LNCaP clone FGC (cell line): ENCODE measurements around the gene ARFGAP1.

Experiments used
- DNase-seq: peaks from one replicate; pipeline ENCODE4 v3.0.0-alpha.2; 2011; ENCODE audit warnings: low read depth
- H3K4me3 ChIP-seq: 2 replicates; pipeline ENCODE4 v1.5.1; 2011; ENCODE audit warnings: mild to moderate bottlenecking, low read depth, low read length, control low read depth
- TF ChIP-seq, protein P1 (sequence below): IDR thresholded peaks from 2 replicates; pipeline ENCODE4 v1.5.1; 2012; ENCODE audit warnings: mild to moderate bottlenecking; ENCODE audit not compliant: control insufficient read depth, insufficient read depth; ENCODE audit errors: extremely low read depth

ARFGAP1 gene

DNA sequence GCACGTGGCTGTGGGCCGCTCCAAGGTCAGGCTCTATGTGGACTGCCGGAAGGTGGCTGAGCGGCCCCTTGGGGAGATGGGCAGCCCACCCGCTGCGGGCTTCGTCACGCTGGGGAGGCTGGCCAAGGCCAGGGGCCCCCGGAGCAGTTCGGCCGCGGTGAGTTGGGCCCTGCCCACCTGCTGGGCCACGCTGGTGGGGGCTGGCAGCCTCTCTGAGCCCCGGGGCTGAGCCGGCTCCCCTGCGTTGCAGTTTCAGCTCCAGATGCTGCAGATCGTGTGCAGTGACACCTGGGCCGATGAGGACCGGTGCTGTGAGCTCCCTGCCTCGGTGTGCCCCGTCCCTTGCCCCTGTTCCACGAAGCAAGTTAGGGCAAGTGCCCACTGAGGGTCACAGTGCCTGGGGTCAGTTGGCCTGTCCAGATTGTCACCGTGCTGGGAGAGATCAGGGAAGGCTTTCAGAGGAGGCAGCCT is 47.5 kb downstream of the ARFGAP1 start:
- no peak overlapping the region for H3K4me3 ChIP-seq
- DNase-seq = no peak
- TF ChIP-seq, protein P1, sequence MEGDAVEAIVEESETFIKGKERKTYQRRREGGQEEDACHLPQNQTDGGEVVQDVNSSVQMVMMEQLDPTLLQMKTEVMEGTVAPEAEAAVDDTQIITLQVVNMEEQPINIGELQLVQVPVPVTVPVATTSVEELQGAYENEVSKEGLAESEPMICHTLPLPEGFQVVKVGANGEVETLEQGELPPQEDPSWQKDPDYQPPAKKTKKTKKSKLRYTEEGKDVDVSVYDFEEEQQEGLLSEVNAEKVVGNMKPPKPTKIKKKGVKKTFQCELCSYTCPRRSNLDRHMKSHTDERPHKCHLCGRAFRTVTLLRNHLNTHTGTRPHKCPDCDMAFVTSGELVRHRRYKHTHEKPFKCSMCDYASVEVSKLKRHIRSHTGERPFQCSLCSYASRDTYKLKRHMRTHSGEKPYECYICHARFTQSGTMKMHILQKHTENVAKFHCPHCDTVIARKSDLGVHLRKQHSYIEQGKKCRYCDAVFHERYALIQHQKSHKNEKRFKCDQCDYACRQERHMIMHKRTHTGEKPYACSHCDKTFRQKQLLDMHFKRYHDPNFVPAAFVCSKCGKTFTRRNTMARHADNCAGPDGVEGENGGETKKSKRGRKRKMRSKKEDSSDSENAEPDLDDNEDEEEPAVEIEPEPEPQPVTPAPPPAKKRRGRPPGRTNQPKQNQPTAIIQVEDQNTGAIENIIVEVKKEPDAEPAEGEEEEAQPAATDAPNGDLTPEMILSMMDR = no peak

DNA sequence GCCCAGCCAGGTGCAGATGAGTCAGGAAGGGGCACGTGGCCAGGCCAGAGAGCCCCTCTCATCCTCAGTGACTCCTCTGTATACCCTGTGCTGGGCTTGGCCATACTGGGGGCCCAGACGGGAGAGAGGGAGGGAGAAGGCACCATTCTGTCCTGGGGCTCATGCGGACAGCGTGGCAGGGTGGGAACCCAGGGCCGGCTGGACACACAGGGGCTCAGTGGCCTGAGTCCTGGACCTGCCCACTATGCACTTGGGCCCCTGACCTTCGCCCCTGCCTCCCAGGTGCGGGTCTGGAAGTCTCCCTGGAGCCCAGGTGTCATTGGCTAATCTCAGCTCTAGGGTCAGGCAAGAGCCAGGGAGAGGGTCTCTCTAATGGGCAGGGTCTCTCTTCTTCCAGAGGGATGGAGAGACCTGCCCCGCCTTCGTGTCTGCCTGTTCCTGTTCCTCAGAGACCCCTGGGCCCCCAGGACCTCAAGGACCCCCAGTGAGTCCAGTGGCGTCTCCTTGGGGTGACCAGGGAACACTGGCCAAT is 48.1 kb downstream of the ARFGAP1 start:
- TF ChIP-seq, protein P1 = no peak
- H3K4me3 ChIP-seq = no peak overlapping the region
- DNase-seq = no peak

DNA sequence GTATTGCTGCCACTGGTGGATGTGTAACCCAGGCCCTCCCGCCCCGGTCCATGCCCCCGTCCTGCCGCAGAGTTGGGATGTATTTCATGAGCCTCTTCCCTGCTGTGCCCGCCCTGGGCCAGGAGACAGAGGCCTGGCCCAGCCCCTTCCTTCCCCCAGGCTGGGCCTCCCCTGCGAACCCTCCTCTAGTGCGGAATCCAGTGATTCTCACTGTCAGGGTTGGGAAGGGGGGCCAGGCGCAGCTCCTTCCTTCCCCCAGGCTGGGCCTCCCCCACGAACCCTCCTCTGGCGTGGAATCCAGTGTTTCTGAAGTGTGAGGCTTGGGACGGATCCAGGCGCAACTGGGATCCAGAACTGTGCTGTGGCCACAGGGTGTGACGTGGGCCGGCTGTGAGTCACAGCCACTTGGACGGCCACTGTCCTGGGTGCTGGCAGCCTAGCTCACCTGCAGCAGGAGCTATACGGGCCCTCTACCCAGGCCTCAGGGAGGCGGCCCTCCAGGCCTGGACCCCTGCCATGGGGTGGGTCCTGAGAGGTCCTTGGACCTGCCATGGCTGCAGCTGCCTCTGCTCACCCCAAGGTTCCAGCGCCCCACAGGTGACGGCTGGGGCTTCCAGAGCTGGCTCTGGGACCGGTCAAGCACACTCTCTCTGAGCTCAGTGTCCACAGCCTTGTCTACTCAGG is 48.7 kb downstream of the ARFGAP1 start:
- DNase-seq = no peak
- no peak overlapping the region for H3K4me3 ChIP-seq
- TF ChIP-seq, protein P1 = no peak

DNA sequence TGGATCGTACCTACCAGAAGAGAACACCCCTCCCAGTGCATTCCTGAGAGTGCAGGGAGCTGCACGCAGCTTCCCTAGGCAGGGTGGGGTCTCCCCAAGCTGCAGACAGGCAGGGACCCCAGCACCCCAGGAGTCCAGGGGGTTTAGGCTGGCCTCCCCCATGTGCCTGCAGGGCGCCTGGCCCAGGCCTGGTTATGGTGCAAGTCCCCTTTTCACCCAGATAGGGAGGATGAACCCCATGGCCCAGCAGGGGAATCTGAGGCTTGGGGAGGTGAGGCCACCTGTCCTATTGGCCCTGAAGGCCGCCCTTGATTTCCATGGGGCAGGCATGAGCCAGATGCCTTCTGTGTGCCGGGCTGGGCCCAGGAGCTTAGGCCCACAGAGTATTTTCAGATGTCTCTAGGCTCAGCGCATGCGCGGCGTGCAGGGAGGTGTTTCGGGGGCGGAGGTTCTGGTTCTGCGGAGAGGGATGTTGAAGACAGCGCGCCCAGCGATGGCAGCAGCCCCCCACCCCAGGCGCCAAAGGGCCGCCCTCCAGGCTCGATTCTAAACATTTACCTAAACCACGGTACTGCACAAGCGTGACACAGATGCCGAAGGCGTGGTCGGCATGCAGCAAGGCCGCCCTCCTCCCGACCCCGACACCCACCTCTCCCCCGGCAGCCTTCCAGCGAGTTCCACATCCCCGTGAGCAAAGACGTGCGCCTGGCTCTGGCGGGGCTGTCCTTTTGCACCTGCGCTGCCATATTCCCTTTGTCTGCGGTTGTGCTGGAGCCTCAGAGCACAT is 49.7 kb downstream of the ARFGAP1 start:
- TF ChIP-seq, protein P1 = no peak
- H3K4me3 ChIP-seq = no peak overlapping the region
- DNase-seq = no peak

DNA sequence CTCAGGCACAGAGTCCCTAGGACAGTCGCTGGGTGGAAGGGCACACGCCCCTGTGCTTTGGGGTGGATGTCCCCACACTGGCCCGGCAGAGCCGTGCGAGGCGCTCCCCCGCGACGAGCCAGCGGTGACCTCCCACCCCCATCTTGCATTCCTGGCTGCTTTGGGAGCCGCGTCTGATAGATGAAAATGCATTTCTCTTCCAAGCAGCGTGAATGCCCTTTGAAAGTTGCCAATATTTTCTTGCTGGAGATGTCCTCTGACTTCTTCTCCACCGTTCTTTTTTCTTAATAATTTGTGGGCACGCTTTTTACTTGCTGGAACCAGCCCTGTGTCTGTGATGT is 50.3 kb downstream of the ARFGAP1 start:
- no peak for DNase-seq
- H3K4me3 ChIP-seq = no peak overlapping the region
- TF ChIP-seq, protein P1 = no peak

DNA sequence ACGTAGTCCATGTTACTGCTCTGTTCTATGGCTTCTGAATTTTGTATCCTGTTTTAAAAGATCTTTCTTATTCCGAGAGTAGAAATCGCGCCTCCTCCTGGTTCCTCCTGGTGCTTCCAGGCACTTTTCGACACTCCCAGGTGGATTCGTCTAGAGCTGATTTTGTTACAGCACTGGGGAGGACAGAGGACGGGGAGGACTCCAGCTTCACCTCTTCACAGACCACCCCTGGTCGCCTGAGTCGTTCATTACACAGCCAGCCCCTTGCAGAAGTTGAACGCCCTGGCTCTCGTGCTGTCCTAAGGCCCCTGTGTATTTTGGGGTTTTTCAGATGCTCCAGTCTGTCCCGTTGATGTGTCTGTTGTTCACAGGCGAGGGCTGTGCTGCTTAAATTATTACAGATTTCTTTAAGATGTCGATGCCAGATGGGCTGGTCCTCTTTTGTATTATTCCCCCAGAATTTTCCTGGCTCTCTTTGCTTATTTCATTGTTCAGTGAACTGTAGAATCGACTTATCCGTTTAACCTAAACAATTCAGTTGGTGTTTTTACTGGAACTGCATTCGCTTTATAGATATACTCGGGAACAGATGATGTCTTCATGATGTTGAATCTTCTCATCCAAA is 50.9 kb downstream of the ARFGAP1 start:
- no peak for DNase-seq
- H3K4me3 ChIP-seq = no peak overlapping the region
- TF ChIP-seq, protein P1 = peak; percentile 50
